Heart right ventricle (tissue), 16 donors: Measurements from ENCODE around the gene RANBP3L. TPM values are rescaled to one million over a fixed set of nuclear protein-coding genes. Genes with fewer than 3 reads are reported as not detected.

Source experiments
- ATAC-seq, 8 donors: fragments of 200-7000 bp; cut with Tn5 transposase; one replicate each; pipeline ENCODE4 v1.9.1; 2020; ENCODE audit warnings: mild to moderate bottlenecking in 8 of 8, moderate library complexity in 8 of 8, moderate number of reproducible peaks in 1 of 8
- DNase-seq, 2 donors: peaks; one replicate each; pipeline ENCODE4 v3.0.0-alpha.2; 2020
- H3K27ac ChIP-seq, 10 donors: fragments of 200-600 bp; sonication (generic) in 2 of 10; one replicate each; pipeline versions ENCODE4 v1.5.0 to v1.8.0; 2020 to 2022; ENCODE audit warnings: mild to moderate bottlenecking in 3 of 10
- H3K27me3 ChIP-seq, 7 donors: fragments of 200-600 bp; one replicate each; pipeline ENCODE4 v1.8.0; 2021 to 2022; ENCODE audit warnings: mild to moderate bottlenecking in 2 of 7
- H3K36me3 ChIP-seq, 9 donors: fragments of 200-600 bp; sonication (generic) in 1 of 9; one replicate each; pipeline versions ENCODE4 v1.5.0 to v1.8.0; 2020 to 2022; ENCODE audit warnings: mild to moderate bottlenecking in 2 of 9
- H3K4me1 ChIP-seq, 9 donors: fragments of 200-600 bp; sonication (generic) in 1 of 9; one replicate each; pipeline versions ENCODE4 v1.5.0 to v1.8.0; 2020 to 2022; ENCODE audit warnings: mild to moderate bottlenecking in 4 of 9
- H3K4me3 ChIP-seq, 10 donors: fragments of 200-600 bp; sonication (generic) in 2 of 10; one replicate each; pipeline versions ENCODE4 v1.5.0 to v1.8.0; 2020 to 2022; ENCODE audit warnings: mild to moderate bottlenecking in 7 of 10, moderate library complexity in 2 of 10
- H3K9me3 ChIP-seq, 11 donors: fragments of 200-600 bp in 10 of 11; sonication (generic) in 2 of 11; one replicate each; pipeline versions ENCODE4 v1.5.0 to v1.8.0; 2013 to 2022; ENCODE audit warnings: mild to moderate bottlenecking in 2 of 11, control low read depth in 1 of 11, moderate library complexity in 1 of 11
- CTCF ChIP-seq, 9 donors: fragments of 200-600 bp; sonication (generic) in 2 of 9; IDR thresholded peaks; one replicate each; pipeline versions ENCODE4 v1.5.0 to v1.8.0; 2021 to 2022; ENCODE audit warnings: antibody characterized with exemption in 9 of 9, mild to moderate bottlenecking in 5 of 9, moderate library complexity in 1 of 9
- WGBS, 2 donors: extraction: QIAGEN DNeasy Blood & Tissue Kit; methylation state at CpG; one replicate each; pipeline ENCODE4 v1.1.7; 2013; ENCODE audit warnings: inconsistent platforms in 1 of 2; 5-methylcytosine and 5-hydroxymethylcytosine counted together
- intact Hi-C, 10 donors: fragments of 100-400 bp; cut with DNase I; formaldehyde crosslinking; loops; one replicate each; pipeline versions ENCODE4 v1.11.1 to v1.14.2; 2022
- polyA plus RNA-seq, 2 donors: library from polyadenylated mRNA; stranded (reverse); fragments of 200-250 nt; gene quantifications; one replicate each; pipeline ENCODE4 v1.2.3, GENCODE V29; 2013
- total RNA-seq, 10 donors: library from RNA; stranded (reverse); fragmentation: NEBNext Ultra II Directional in 3 of 10; extraction: Animal tissue kit (Norgen Biotek cat#: 25700) in 3 of 10; gene quantifications; one replicate each; pipeline versions ENCODE4 v1.2.1 to v1.2.4, GENCODE V29; 2021 to 2023
- donor health status: Arrhythmogenic right ventricular cardiomyopathy.
- donor health status: ischemic (EF 13 %, LVEDD 7.1; RV severe dilation, severe dysfunction).
- donor health status: healthy with polysubstance abuse.
- donor health status: DM: no; HTN: yes; CAD: no.
- donor health status: DM: no; HTN: no; CAD: no.
- donor health status: ischemic (EF 25% LVEDD 6.9; RV normal size, moderate dysfunction).
- donor health status: ischemic (EF 25% LVEDD 5.7; RV mildly dilated, moderate dysfunction).
- donor health status: healthy.
- donor health status: DM: yes; HTN: yes; CAD: no.
- donor health status: Ischemic cardiomyopathy.
- donor health status: ischemic (EF 35%, LVEDD 5.7; RV mildly dilated, moderate dysfunction).
- donor health status: nonischemic (EF 11% LVEDD 7.7; RV severe dilation, severe dysfunction).
- donor health status: DM: yes; HTN: yes; CAD: no.
- donor health status: PGD.
- donor health status: ischemic (EF 29% LVEDD 5.4; RV normal size, mild dysfunction).
- donor health status: nonischemic (EF 23%, LVEDD 6.1; RV moderate dilation, normal function).

RANBP3L gene
- total and polyA plus RNA-seq, 12 donors = 0.09 to 0.92 (median 0.49) TPM; not detected in 1

GRCh38 chr5:36237751-36238150 lies 64.0 kb downstream of the RANBP3L start:
- no peaks in the 10 kb centered on the region for H3K9me3 ChIP-seq
- no peak overlapping the region for H3K27ac ChIP-seq
- no peaks in the 10 kb centered on the region for H3K27me3 ChIP-seq
- intact Hi-C loops = no loop called here
- 92 to 98% methylated on average over 2 of the region's 2 CpGs for WGBS, 2 donors
- DNase-seq (no peak), ATAC-seq (no peak)
- no peaks in the 10 kb centered on the region for H3K36me3 ChIP-seq
- no peak overlapping the region for H3K4me3 ChIP-seq
- no peak for TF ChIP-seq CTCF (IDR thresholded peaks at IDR 0.05)
- H3K4me1 ChIP-seq = peaks cover 0 to 52% (median 40%) of the 10 kb centered on the region in 9 donors

- intact Hi-C loops = no loop called here
- DNase-seq (no peak), ATAC-seq (no peak)
- no peaks in the 10 kb centered on the region for H3K27me3 ChIP-seq
- no peak for TF ChIP-seq CTCF (IDR thresholded peaks at IDR 0.05)
- peaks cover 0 to 47% (median 40%) of the 10 kb centered on the region in 9 donors for H3K4me1 ChIP-seq
- no peak overlapping the region for H3K4me3 ChIP-seq
- H3K36me3 ChIP-seq = no peaks in the 10 kb centered on the region
- H3K27ac ChIP-seq = no peak overlapping the region
- no peaks in the 10 kb centered on the region for H3K9me3 ChIP-seq
Observed at GRCh38 chr5:36236801-36237200, 64.9 kb downstream of the RANBP3L start.

- intact Hi-C loops = no loop called here
- no peak for DNase-seq
- peaks cover 0 to 27% (median 11%) of the 10 kb centered on the region in 9 donors for H3K4me1 ChIP-seq
- no peak overlapping the region for H3K4me3 ChIP-seq
- 76 to 79% methylated on average over 3 of the region's 3 CpGs for WGBS, 2 donors
- H3K36me3 ChIP-seq = no peaks in the 10 kb centered on the region
- H3K9me3 ChIP-seq = no peaks in the 10 kb centered on the region
- no peak for TF ChIP-seq CTCF (IDR thresholded peaks at IDR 0.05)
- no peaks in the 10 kb centered on the region for H3K27me3 ChIP-seq
- H3K27ac ChIP-seq = no peak overlapping the region
- ATAC-seq = no peak
Observed at GRCh38 chr5:36232533-36232932, 69.2 kb downstream of the RANBP3L start.

GRCh38 chr5:36230151-36230790 lies 71.4 kb downstream of the RANBP3L start:
- Histone ChIP-seq H3K4me3 (no peak overlapping the region), H3K27me3 (no peaks in the 10 kb centered on the region), H3K36me3 (peaks cover 0 to 16% (median 8%) of the 10 kb centered on the region in 9 donors), H3K9me3 (no peaks in the 10 kb centered on the region), H3K4me1 (peaks cover 0 to 17% (median 4%) of the 10 kb centered on the region in 9 donors), H3K27ac (no peak overlapping the region)
- intact Hi-C loops = no loop called here
- WGBS, 2 donors = 86 to 98% methylated on average over 1 of the region's 1 CpG
- ATAC-seq (peak in 2 of 8 donors; percentile 14 to 37), DNase-seq (no peak)
- no peak for TF ChIP-seq CTCF (IDR thresholded peaks at IDR 0.05)
